Mesenchymal stem cell (in vitro differentiated cells and primary cell): ENCODE measurements around the gene PTGES2.

Source experiments
- DNase-seq: peaks from one replicate; pipeline ENCODE4 v3.0.0-alpha.2; 2013
- H2AFZ ChIP-seq: one replicate; pipeline ENCODE4 v1.6.1; 2013; ENCODE audit warnings: low read depth, mild to moderate bottlenecking, control low read depth, inconsistent platforms, low read length, moderate library complexity
- H2AK5ac ChIP-seq: 2 replicates; pipeline ENCODE4 v1.6.1; 2013; ENCODE audit warnings: low read length, moderate library complexity, mild to moderate bottlenecking, inconsistent platforms; ENCODE audit not compliant: severe bottlenecking
- H2BK120ac ChIP-seq: one replicate; pipeline ENCODE4 v1.6.1; 2013; ENCODE audit warnings: low read depth, mild to moderate bottlenecking, inconsistent platforms, low read length, moderate library complexity
- H2BK12ac ChIP-seq, 2 experiments: one replicate each; pipeline ENCODE4 v1.6.1; 2013; ENCODE audit warnings: inconsistent platforms in 2 of 2, low read length in 2 of 2, mild to moderate bottlenecking in 2 of 2, moderate library complexity in 2 of 2, control low read depth in 1 of 2
- H2BK15ac ChIP-seq: one replicate; pipeline ENCODE4 v1.6.1; 2013; ENCODE audit warnings: mild to moderate bottlenecking, low read depth, inconsistent platforms; ENCODE audit not compliant: poor library complexity, severe bottlenecking
- H2BK5ac ChIP-seq: 2 replicates; pipeline ENCODE4 v1.6.1; 2013; ENCODE audit warnings: low read depth, mild to moderate bottlenecking, low read length, control low read depth, inconsistent platforms; ENCODE audit not compliant: poor library complexity, severe bottlenecking
- H3K14ac ChIP-seq, 2 experiments: one replicate each; pipeline ENCODE4 v1.6.1; 2013; ENCODE audit warnings: inconsistent platforms in 2 of 2, low read length in 2 of 2, control low read depth in 1 of 2, mild to moderate bottlenecking in 1 of 2, moderate library complexity in 1 of 2
- H3K18ac ChIP-seq, 2 experiments: one replicate each; pipeline ENCODE4 v1.6.1; 2013; ENCODE audit warnings: inconsistent platforms in 2 of 2, low read length in 2 of 2, control low read depth in 1 of 2, low read depth in 1 of 2, mild to moderate bottlenecking in 1 of 2
- H3K23ac ChIP-seq, 2 experiments: one replicate each; pipeline ENCODE4 v1.6.1; 2013; ENCODE audit warnings: inconsistent platforms in 2 of 2, low read length in 2 of 2, mild to moderate bottlenecking in 2 of 2, moderate library complexity in 2 of 2, control low read depth in 1 of 2
- H3K27ac ChIP-seq: 2 replicates; pipeline ENCODE4 v1.5.1; 2013; ENCODE audit warnings: mild to moderate bottlenecking, moderate library complexity, low read length, control low read depth, inconsistent platforms; ENCODE audit not compliant: poor library complexity, severe bottlenecking
- H3K27me3 ChIP-seq, 2 experiments: 2 replicates each; pipeline versions ENCODE4 v1.6.1 to v1.7.0; 2013; ENCODE audit warnings: low read length in 2 of 2, mild to moderate bottlenecking in 2 of 2, moderate library complexity in 2 of 2, control low read depth in 1 of 2, inconsistent platforms in 1 of 2; ENCODE audit not compliant: control insufficient read depth in 1 of 2, insufficient read depth in 1 of 2
- H3K36me3 ChIP-seq, 2 experiments: 2 replicates each; pipeline versions ENCODE4 v1.6.1 to v1.7.0; 2013; ENCODE audit warnings: low read length in 2 of 2, control low read depth in 1 of 2, inconsistent platforms in 1 of 2, low read depth in 1 of 2, mild to moderate bottlenecking in 1 of 2; ENCODE audit not compliant: insufficient read depth in 2 of 2, control insufficient read depth in 1 of 2
- H3K4ac ChIP-seq, 2 experiments: one replicate each; pipeline ENCODE4 v1.6.1; 2013; ENCODE audit warnings: inconsistent platforms in 2 of 2, low read length in 2 of 2, mild to moderate bottlenecking in 2 of 2, moderate library complexity in 2 of 2, control low read depth in 1 of 2, low read depth in 1 of 2
- H3K4me1 ChIP-seq: 2 replicates; pipeline ENCODE4 v1.6.1; 2013; ENCODE audit warnings: low read depth, low read length, control low read depth; ENCODE audit not compliant: control insufficient read depth, insufficient read depth
- H3K4me2 ChIP-seq: 2 replicates; pipeline ENCODE4 v1.6.1; 2013; ENCODE audit warnings: low read length, mild to moderate bottlenecking, inconsistent platforms; ENCODE audit not compliant: poor library complexity, severe bottlenecking
- H3K4me3 ChIP-seq, 2 experiments: 2 replicates each; pipeline versions ENCODE4 v1.5.1 to v1.7.0; 2013; ENCODE audit warnings: low read length in 2 of 2, mild to moderate bottlenecking in 2 of 2, control low read depth in 1 of 2, low read depth in 1 of 2; ENCODE audit not compliant: insufficient read depth in 1 of 2
- H3K79me1 ChIP-seq: replicated peaks from 2 replicates; pipeline ENCODE4 v1.6.1; 2013; ENCODE audit warnings: mild to moderate bottlenecking, control low read depth, low read length, inconsistent platforms; ENCODE audit not compliant: poor library complexity, severe bottlenecking
- H3K9ac ChIP-seq: 2 replicates; pipeline ENCODE4 v1.7.0; 2013; ENCODE audit warnings: mild to moderate bottlenecking, low read length, moderate library complexity
- H3K9me3 ChIP-seq: 2 replicates; pipeline ENCODE4 v1.7.0; 2013; ENCODE audit warnings: mild to moderate bottlenecking, low read length; ENCODE audit not compliant: control insufficient read depth
- H4K8ac ChIP-seq: one replicate; pipeline ENCODE4 v1.6.1; 2013; ENCODE audit warnings: inconsistent platforms, mild to moderate bottlenecking, low read length, moderate library complexity
- H4K91ac ChIP-seq: one replicate; pipeline ENCODE4 v1.6.1; 2013; ENCODE audit warnings: mild to moderate bottlenecking, low read length, inconsistent platforms
- WGBS: methylation state at CpG from one replicate; pipeline ENCODE4 v1.1.7; 2013; ENCODE audit warnings: mixed read lengths; 5-methylcytosine and 5-hydroxymethylcytosine counted together

Gene PTGES2

GRCh38 chr9:128124451-128124850, 3.1 kb downstream of the PTGES2 start:
- no peak overlapping the region for H2BK5ac ChIP-seq
- H3K36me3 ChIP-seq, result peaks cover 41 to 57% of the 10 kb centered on the region in 2 experiments
- no peaks in the 10 kb centered on the region for H3K9me3 ChIP-seq
- no peaks in the 10 kb centered on the region for H3K27me3 ChIP-seq
- DNase-seq, result no peak
- no peak overlapping the region for H3K9ac ChIP-seq
- no peak overlapping the region for H3K4me2 ChIP-seq
- no peak overlapping the region for H2BK12ac ChIP-seq
- no peak overlapping the region for H3K27ac ChIP-seq
- peaks cover 24% of the 10 kb centered on the region for H3K79me1 ChIP-seq
- no peak overlapping the region for H2AK5ac ChIP-seq
- no peak overlapping the region for H3K14ac ChIP-seq
- H4K8ac ChIP-seq, result no peak overlapping the region
- WGBS, result 97% methylated on average over 8 of the region's 8 CpGs
- no peak overlapping the region for H2BK15ac ChIP-seq
- H2BK120ac ChIP-seq, result no peak overlapping the region
- no peak overlapping the region for H3K4ac ChIP-seq
- H2AFZ ChIP-seq, result no peak overlapping the region
- H3K23ac ChIP-seq, result no peak overlapping the region
- no peak overlapping the region for H4K91ac ChIP-seq
- peaks cover 23% of the 10 kb centered on the region for H3K4me1 ChIP-seq
- H3K4me3 ChIP-seq, result no peak overlapping the region
- H3K18ac ChIP-seq, result no peak overlapping the region

GRCh38 chr9:128123451-128124080, 4.0 kb downstream of the PTGES2 start:
- Histone ChIP-seq H2BK12ac (no peak overlapping the region), H3K4ac (no peak overlapping the region), H2BK5ac (no peak overlapping the region), H4K8ac (no peak overlapping the region), H3K27ac (no peak overlapping the region), H3K9ac (no peak overlapping the region), H3K23ac (no peak overlapping the region), H4K91ac (no peak overlapping the region), H3K4me2 (no peak overlapping the region), H2AFZ (no peak overlapping the region), H2BK15ac (no peak overlapping the region), H3K4me3 (no peak overlapping the region), H2AK5ac (no peak overlapping the region), H3K9me3 (no peaks in the 10 kb centered on the region), H3K14ac (no peak overlapping the region), H2BK120ac (no peak overlapping the region), H3K27me3 (no peaks in the 10 kb centered on the region), H3K36me3 (peaks cover 41 to 62% of the 10 kb centered on the region in 2 experiments), H3K18ac (no peak overlapping the region), H3K4me1 (peaks cover 15% of the 10 kb centered on the region), H3K79me1 (peaks cover 18% of the 10 kb centered on the region)
- DNase-seq, result no peak
- over 99% methylated on average over 16 of the region's 21 CpGs for WGBS

DNA sequence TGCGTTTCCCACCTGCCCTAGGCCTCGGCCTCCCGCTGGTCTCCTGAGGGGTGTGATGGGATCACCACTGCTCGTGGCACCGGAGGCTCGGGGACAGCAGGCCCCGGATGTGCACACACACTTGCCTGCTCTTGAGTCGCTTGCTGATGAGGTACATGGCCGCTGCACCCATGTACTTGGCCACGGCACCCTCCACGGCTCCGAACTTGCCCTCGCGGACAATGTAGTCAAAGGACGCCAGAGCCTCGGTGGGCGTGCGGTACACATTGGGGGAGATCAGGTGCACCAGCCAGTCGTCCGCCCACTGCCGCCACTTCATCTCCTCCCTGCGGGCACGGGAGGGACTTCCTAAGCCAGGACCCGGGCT, 4.7 kb downstream of the PTGES2 start:
- Histone ChIP-seq H2BK12ac (no peak overlapping the region), H3K4ac (no peak overlapping the region), H3K27ac (no peak overlapping the region), H3K14ac (no peak overlapping the region), H3K4me1 (peaks cover 18% of the 10 kb centered on the region), H3K36me3 (peaks cover 41 to 62% of the 10 kb centered on the region in 2 experiments), H3K4me3 (no peak overlapping the region), H3K79me1 (peaks cover 17% of the 10 kb centered on the region), H3K9ac (no peak overlapping the region), H3K27me3 (no peaks in the 10 kb centered on the region), H4K91ac (no peak overlapping the region), H3K23ac (no peak overlapping the region), H4K8ac (no peak overlapping the region), H2BK120ac (no peak overlapping the region), H2BK5ac (no peak overlapping the region), H2BK15ac (no peak overlapping the region), H2AFZ (no peak overlapping the region), H3K9me3 (no peaks in the 10 kb centered on the region), H3K4me2 (no peak overlapping the region), H2AK5ac (no peak overlapping the region), H3K18ac (no peak overlapping the region)
- DNase-seq, result no peak
- 98% methylated on average over 24 of the region's 24 CpGs for WGBS

DNA sequence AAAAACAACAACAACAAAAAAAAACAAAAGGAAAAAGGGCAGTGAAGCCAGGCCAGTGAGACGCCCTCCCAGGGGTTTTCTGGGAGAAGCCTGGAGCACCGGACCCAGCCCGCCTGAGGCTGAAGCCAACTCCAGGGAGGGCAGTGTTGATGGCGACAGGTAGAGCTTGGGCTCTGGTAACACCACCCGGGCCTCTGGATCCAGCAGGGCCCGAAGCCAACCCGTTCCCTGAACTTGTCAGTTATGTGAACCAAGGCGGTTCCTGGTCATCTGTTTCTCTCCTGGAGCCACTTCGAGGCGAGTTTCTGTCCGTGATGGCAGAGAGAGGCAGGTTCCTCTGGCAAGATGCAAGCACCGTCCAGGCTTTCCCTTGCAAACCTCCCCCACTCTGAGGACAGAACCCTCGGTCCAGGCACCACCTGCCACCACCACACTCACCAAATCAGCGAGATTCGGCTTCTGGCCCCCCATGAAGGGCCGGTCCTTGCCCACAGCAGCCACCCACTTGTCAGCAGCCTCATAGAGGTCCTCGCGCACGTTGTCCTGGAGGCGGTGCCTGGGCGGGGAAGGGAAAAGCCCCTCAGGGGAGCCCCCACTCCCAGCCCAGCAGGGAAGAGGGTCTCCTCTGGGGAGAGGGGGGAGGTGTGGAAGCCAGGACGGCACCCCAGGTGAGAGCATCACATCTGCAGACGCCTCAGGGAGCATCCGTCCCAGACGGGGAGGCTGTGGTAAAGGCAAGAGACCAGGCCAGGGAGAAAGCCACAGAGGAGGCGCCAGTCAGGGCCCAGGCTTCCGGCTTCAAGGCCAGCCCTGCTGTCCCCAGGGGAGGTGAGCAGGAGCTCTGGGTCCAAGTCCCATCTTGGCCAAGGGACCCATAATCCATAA, 5.4 kb downstream of the PTGES2 start:
- H3K4me3 ChIP-seq, result no peak overlapping the region
- H2BK5ac ChIP-seq, result no peak overlapping the region
- 96% methylated on average over 27 of the region's 27 CpGs for WGBS

More for the DNA sequence above, 5.4 kb downstream of the PTGES2 start:
- Histone ChIP-seq H3K23ac (no peak overlapping the region), H3K4me2 (no peak overlapping the region), H3K9me3 (no peaks in the 10 kb centered on the region), H4K91ac (no peak overlapping the region), H3K4me1 (peaks cover 21% of the 10 kb centered on the region), H2BK120ac (no peak overlapping the region), H2BK15ac (no peak overlapping the region), H3K9ac (no peak overlapping the region), H3K27ac (no peak overlapping the region), H2BK12ac (no peak overlapping the region), H3K27me3 (no peaks in the 10 kb centered on the region), H2AFZ (no peak overlapping the region), H4K8ac (no peak overlapping the region), H3K18ac (no peak overlapping the region), H3K4ac (no peak overlapping the region), H3K79me1 (peaks cover 17% of the 10 kb centered on the region), H2AK5ac (no peak overlapping the region), H3K36me3 (peaks cover 41 to 62% of the 10 kb centered on the region in 2 experiments), H3K14ac (no peak overlapping the region)
- no peak for DNase-seq
